Measurements from ENCODE around the gene TMEM156. TPM values are rescaled to one million over a fixed set of nuclear protein-coding genes. Genes with fewer than 3 reads are reported as not detected.

Gene TMEM156
- total RNA-seq, 1 experiment from 2014 or later: 14.1 TPM

DNA sequence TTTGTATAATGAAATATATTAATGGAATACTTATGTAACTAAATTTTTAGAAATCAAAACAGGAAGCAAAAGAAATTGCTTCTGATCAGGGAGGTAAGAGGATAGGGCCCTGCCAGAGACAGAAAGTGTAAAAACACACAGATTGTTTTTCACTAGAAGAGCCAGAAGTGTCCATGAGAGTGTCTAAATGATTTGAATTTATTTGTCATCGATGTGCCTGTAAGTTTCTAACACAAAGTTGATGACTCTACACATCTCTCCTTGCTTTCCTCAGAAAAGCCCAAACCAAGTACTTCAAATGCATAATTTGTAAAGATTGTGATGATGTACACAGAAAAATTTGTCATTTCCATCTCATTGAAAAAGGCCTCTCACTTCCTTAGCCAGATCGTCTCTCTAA lies 80.6 kb downstream of the TMEM156 start:
- Mint-ChIP-seq H3K27ac (ENCODE audit: unreplicated experiment) (no peak overlapping the region), H3K9me3 (ENCODE audit: low read depth, unreplicated experiment) (no peaks in the 10 kb centered on the region), H3K4me3 (ENCODE audit: low read depth, unreplicated experiment) (no peak overlapping the region), H3K36me3 (ENCODE audit: insufficient read depth, unreplicated experiment) (no peaks in the 10 kb centered on the region), H3K27me3 (ENCODE audit: unreplicated experiment) (no peaks in the 10 kb centered on the region), H3K4me1 (ENCODE audit: low read depth, unreplicated experiment) (peaks cover 23% of the 10 kb centered on the region)
- CTCF ChIA-PET: interaction anchor here (0.6 to 0.7 kb wide), 3 partner anchors 9 to 181 kb away, joined by 3 read pairs; no protein-coding TSS in a partner anchor
- TF ChIP-seq, protein P1, sequence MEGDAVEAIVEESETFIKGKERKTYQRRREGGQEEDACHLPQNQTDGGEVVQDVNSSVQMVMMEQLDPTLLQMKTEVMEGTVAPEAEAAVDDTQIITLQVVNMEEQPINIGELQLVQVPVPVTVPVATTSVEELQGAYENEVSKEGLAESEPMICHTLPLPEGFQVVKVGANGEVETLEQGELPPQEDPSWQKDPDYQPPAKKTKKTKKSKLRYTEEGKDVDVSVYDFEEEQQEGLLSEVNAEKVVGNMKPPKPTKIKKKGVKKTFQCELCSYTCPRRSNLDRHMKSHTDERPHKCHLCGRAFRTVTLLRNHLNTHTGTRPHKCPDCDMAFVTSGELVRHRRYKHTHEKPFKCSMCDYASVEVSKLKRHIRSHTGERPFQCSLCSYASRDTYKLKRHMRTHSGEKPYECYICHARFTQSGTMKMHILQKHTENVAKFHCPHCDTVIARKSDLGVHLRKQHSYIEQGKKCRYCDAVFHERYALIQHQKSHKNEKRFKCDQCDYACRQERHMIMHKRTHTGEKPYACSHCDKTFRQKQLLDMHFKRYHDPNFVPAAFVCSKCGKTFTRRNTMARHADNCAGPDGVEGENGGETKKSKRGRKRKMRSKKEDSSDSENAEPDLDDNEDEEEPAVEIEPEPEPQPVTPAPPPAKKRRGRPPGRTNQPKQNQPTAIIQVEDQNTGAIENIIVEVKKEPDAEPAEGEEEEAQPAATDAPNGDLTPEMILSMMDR (IDR thresholded peaks at IDR 0.05; ENCODE audit: unreplicated experiment): no peak
- DNase-seq: no peak
- BruUV-seq (replicated peaks): no TSS peak
- intact Hi-C loops (cut with micrococcal nuclease; ENCODE audit: unreplicated experiment): no loop called here

DNA sequence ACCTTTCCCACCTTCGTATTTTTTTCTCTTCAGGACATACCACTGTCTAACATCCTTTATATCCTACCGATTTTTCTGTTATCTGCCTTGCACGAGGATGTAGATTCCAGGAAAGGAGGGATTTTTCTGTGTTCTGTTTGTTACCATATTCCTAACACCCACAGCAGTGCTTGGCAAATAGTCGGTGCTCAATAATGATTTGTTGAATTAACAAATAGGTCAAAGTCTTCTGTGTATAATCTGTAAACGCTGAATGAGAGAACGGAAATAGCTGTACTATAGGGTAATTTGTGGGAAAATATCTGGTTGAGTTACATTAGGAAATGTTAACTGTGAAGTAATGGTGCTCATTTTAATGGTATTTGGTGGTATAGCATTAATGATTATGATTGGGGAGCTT lies 81.5 kb downstream of the TMEM156 start:
- peaks cover 2% of the 10 kb centered on the region for H3K36me3 Mint-ChIP-seq (ENCODE audit: insufficient read depth, unreplicated experiment)
- H3K4me1 Mint-ChIP-seq (ENCODE audit: low read depth, unreplicated experiment): peaks cover 23% of the 10 kb centered on the region
- BruUV-seq (replicated peaks): no TSS peak
- intact Hi-C loops (cut with micrococcal nuclease; ENCODE audit: unreplicated experiment): no loop called here
- DNase-seq: no peak
- H3K27me3 Mint-ChIP-seq (ENCODE audit: unreplicated experiment): no peaks in the 10 kb centered on the region
- CTCF ChIA-PET: interaction anchor here (0.6 to 0.7 kb wide), 2 partner anchors 9 to 181 kb away, joined by 3 read pairs; no protein-coding TSS in a partner anchor
- no peak overlapping the region for H3K4me3 Mint-ChIP-seq (ENCODE audit: low read depth, unreplicated experiment)
- no peak overlapping the region for H3K27ac Mint-ChIP-seq (ENCODE audit: unreplicated experiment)
- TF ChIP-seq, protein P1 (IDR thresholded peaks at IDR 0.05; ENCODE audit: unreplicated experiment): no peak
- H3K9me3 Mint-ChIP-seq (ENCODE audit: low read depth, unreplicated experiment): no peaks in the 10 kb centered on the region

- TF ChIP-seq, protein P1 (IDR thresholded peaks at IDR 0.05; ENCODE audit: unreplicated experiment): no peak
- DNase-seq: no peak
- intact Hi-C loops (cut with micrococcal nuclease; ENCODE audit: unreplicated experiment): no loop called here
- Mint-ChIP-seq H3K9me3 (ENCODE audit: low read depth, unreplicated experiment) (no peaks in the 10 kb centered on the region), H3K27me3 (ENCODE audit: unreplicated experiment) (no peaks in the 10 kb centered on the region), H3K4me3 (ENCODE audit: low read depth, unreplicated experiment) (no peak overlapping the region), H3K36me3 (ENCODE audit: insufficient read depth, unreplicated experiment) (peaks cover 4% of the 10 kb centered on the region), H3K27ac (ENCODE audit: unreplicated experiment) (no peak overlapping the region), H3K4me1 (ENCODE audit: low read depth, unreplicated experiment) (peaks cover 23% of the 10 kb centered on the region)
- no TSS peak for BruUV-seq (replicated peaks)
- CTCF ChIA-PET: interaction anchor here (0.8 kb wide), 1 partner anchor 47 kb away, joined by 3 read pairs; no protein-coding TSS in a partner anchor
These were observed 82.0 kb downstream of the TMEM156 start for GRCh38 chr4:38950159-38950558.

- CTCF ChIA-PET: interaction anchor here (0.8 to 1.4 kb wide), 3 partner anchors 45 to 186 kb away, joined by 3 to 4 read pairs (median 3); no protein-coding TSS in a partner anchor
- no peaks in the 10 kb centered on the region for H3K27me3 Mint-ChIP-seq (ENCODE audit: unreplicated experiment)
- BruUV-seq (replicated peaks): no TSS peak
- TF ChIP-seq, protein P1 (IDR thresholded peaks at IDR 0.05; ENCODE audit: unreplicated experiment): no peak
- H3K9me3 Mint-ChIP-seq (ENCODE audit: low read depth, unreplicated experiment): no peaks in the 10 kb centered on the region
- H3K4me1 Mint-ChIP-seq (ENCODE audit: low read depth, unreplicated experiment): peaks cover 23% of the 10 kb centered on the region
- DNase-seq: no peak
- peaks cover 4% of the 10 kb centered on the region for H3K36me3 Mint-ChIP-seq (ENCODE audit: insufficient read depth, unreplicated experiment)
- H3K27ac Mint-ChIP-seq (ENCODE audit: unreplicated experiment): no peak overlapping the region
- no peak overlapping the region for H3K4me3 Mint-ChIP-seq (ENCODE audit: low read depth, unreplicated experiment)
- intact Hi-C loops (cut with micrococcal nuclease; ENCODE audit: unreplicated experiment): no loop called here
These were observed 82.7 kb downstream of the TMEM156 start for GRCh38 chr4:38949411-38950051.
